ENCODE data around the gene VMP1.

- TF ChIP-seq CTCF (conservative IDR thresholded peaks at IDR 0.05; ENCODE audit: low read length) (no peak), EZH2phosphoT487 (IDR thresholded peaks at IDR 0.05; ENCODE audit: borderline replicate concordance, low read depth, low read length) (no peak)
These were observed 63.6 kb downstream of the VMP1 start for GRCh38 chr17:59771093-59771492.

Data from OCI-LY7 (cell line).